Inferior parietal cortex (tissue), 1 donor: ENCODE results near the gene SEPTIN7.

Experiments used
- DNase-seq: peaks from one replicate; pipeline ENCODE4 v3.0.0-alpha.2; 2016; ENCODE audit errors: extremely low spot score

Gene SEPTIN7

GRCh38 chr7:35831208-35831607 is 30.4 kb downstream of the SEPTIN7 start:
- DNase-seq: no peak

GRCh38 chr7:35839860-35840854 is 39.3 kb downstream of the SEPTIN7 start:
- DNase-seq: no peak

- no peak for DNase-seq
Observed at GRCh38 chr7:35846816-35847412, 46.1 kb downstream of the SEPTIN7 start.

GRCh38 chr7:35848725-35849124 is 47.9 kb downstream of the SEPTIN7 start:
- DNase-seq: no peak

- no peak for DNase-seq
Observed at GRCh38 chr7:35849158-35849831, 48.4 kb downstream of the SEPTIN7 start.

- no peak for DNase-seq
Observed at GRCh38 chr7:35849954-35850353, 49.1 kb downstream of the SEPTIN7 start.
